Measurements from ENCODE around the gene BCL2. TPM values are rescaled to one million over a fixed set of nuclear protein-coding genes. Genes with fewer than 3 reads are reported as not detected.
"Not testable (repeated sequence)": the region's sequence is repeated elsewhere in the genome, so short reads cannot be mapped to it uniquely, and the experiment has no call there.

The BCL2 gene
- total RNA-seq, 1 donor from 2014 or later: 2.4 TPM

- TF ChIP-seq CTCF (IDR thresholded peaks at IDR 0.05; ENCODE audit: insufficient read depth, low read length, severe bottlenecking): no peak
- FAIRE-seq (no peak), DNase-seq (ENCODE audit: low read depth) (no peak)
- no peak overlapping the region for H3K4me3 ChIP-seq (ENCODE audit: low read depth, low read length)
- H3K36me3 ChIP-seq (ENCODE audit: control insufficient read depth, insufficient read depth, low read length): no peaks in the 10 kb centered on the region
- H3K27me3 ChIP-seq (ENCODE audit: control insufficient read depth, insufficient read depth, low read length): no peaks in the 10 kb centered on the region
Observed at GRCh38 chr18:63195326-63196159, 124.0 kb downstream of the BCL2 start.

- TF ChIP-seq CTCF (IDR thresholded peaks at IDR 0.05; ENCODE audit: insufficient read depth, low read length, severe bottlenecking): no peak
- DNase-seq (ENCODE audit: low read depth): no peak
- H3K36me3 ChIP-seq (ENCODE audit: control insufficient read depth, insufficient read depth, low read length): no peaks in the 10 kb centered on the region
- H3K27me3 ChIP-seq (ENCODE audit: control insufficient read depth, insufficient read depth, low read length): no peaks in the 10 kb centered on the region
- no peak overlapping the region for H3K4me3 ChIP-seq (ENCODE audit: low read depth, low read length)
- no peak for FAIRE-seq
Observed at GRCh38 chr18:63192885-63193349, 126.7 kb downstream of the BCL2 start.

- no peak for TF ChIP-seq CTCF (IDR thresholded peaks at IDR 0.05; ENCODE audit: insufficient read depth, low read length, severe bottlenecking)
- Histone ChIP-seq H3K27me3 (ENCODE audit: control insufficient read depth, insufficient read depth, low read length) (no peaks in the 10 kb centered on the region), H3K36me3 (ENCODE audit: control insufficient read depth, insufficient read depth, low read length) (no peaks in the 10 kb centered on the region), H3K4me3 (ENCODE audit: low read depth, low read length) (no peak overlapping the region)
- FAIRE-seq (no peak), DNase-seq (ENCODE audit: low read depth) (no peak)
Observed at GRCh38 chr18:63192126-63192884, 127.3 kb downstream of the BCL2 start.

- H3K36me3 ChIP-seq (ENCODE audit: control insufficient read depth, insufficient read depth, low read length): no peaks in the 10 kb centered on the region
- no peaks in the 10 kb centered on the region for H3K27me3 ChIP-seq (ENCODE audit: control insufficient read depth, insufficient read depth, low read length)
- H3K4me3 ChIP-seq (ENCODE audit: low read depth, low read length): no peak overlapping the region
- TF ChIP-seq CTCF (IDR thresholded peaks at IDR 0.05; ENCODE audit: insufficient read depth, low read length, severe bottlenecking): no peak
- DNase-seq (ENCODE audit: low read depth) (no peak), FAIRE-seq (no peak)
Observed at GRCh38 chr18:63191413-63191812, 128.2 kb downstream of the BCL2 start.

- DNase-seq (ENCODE audit: low read depth); FAIRE-seq; H3K4me3 ChIP-seq (ENCODE audit: low read depth, low read length); H3K36me3 ChIP-seq (ENCODE audit: control insufficient read depth, insufficient read depth, low read length); H3K27me3 ChIP-seq (ENCODE audit: control insufficient read depth, insufficient read depth, low read length): not testable (repeated sequence)
Observed at GRCh38 chr18:63190838-63191237, 128.7 kb downstream of the BCL2 start.

- no peak for DNase-seq (ENCODE audit: low read depth)
- Histone ChIP-seq H3K36me3 (ENCODE audit: control insufficient read depth, insufficient read depth, low read length) (no peaks in the 10 kb centered on the region), H3K27me3 (ENCODE audit: control insufficient read depth, insufficient read depth, low read length) (no peaks in the 10 kb centered on the region), H3K4me3 (ENCODE audit: low read depth, low read length) (no peak overlapping the region)
- no peak for FAIRE-seq
- TF ChIP-seq CTCF (IDR thresholded peaks at IDR 0.05; ENCODE audit: insufficient read depth, low read length, severe bottlenecking): no peak
Observed at GRCh38 chr18:63189817-63190216, 129.8 kb downstream of the BCL2 start.

Data from bronchial epithelial cell (primary cell).